ENCODE measurements around the gene MRPS27.

MRPS27 gene

GRCh38 chr5:72255670-72256069 is 64.4 kb downstream of the MRPS27 start:
- DNase-seq, result no peak

- no peak for DNase-seq
Measured at GRCh38 chr5:72255237-72255636, 64.8 kb downstream of the MRPS27 start.

GRCh38 chr5:72252574-72253155 is 67.4 kb downstream of the MRPS27 start:
- DNase-seq, result peak; percentile 69

DNA sequence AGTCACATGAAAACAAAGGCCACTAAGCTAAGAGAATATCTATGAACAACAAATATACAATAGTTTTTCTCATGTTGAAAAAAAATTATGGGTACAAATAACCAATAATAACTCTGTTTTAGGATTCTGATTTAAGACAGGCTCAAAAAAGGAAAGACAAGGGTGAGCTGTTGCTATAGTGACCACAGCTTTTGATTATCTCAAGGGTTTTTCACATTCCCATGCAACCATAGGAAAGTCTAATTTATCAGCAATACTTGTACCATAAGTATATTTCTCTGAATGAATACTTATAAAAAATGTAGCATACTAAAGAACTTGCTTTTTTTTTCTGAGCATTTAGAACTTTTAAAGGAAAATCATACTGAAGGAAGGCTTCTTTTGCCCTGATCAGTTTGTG is 68.0 kb downstream of the MRPS27 start:
- DNase-seq, result no peak

GRCh38 chr5:72251386-72251785 is 68.7 kb downstream of the MRPS27 start:
- DNase-seq, result no peak

DNA sequence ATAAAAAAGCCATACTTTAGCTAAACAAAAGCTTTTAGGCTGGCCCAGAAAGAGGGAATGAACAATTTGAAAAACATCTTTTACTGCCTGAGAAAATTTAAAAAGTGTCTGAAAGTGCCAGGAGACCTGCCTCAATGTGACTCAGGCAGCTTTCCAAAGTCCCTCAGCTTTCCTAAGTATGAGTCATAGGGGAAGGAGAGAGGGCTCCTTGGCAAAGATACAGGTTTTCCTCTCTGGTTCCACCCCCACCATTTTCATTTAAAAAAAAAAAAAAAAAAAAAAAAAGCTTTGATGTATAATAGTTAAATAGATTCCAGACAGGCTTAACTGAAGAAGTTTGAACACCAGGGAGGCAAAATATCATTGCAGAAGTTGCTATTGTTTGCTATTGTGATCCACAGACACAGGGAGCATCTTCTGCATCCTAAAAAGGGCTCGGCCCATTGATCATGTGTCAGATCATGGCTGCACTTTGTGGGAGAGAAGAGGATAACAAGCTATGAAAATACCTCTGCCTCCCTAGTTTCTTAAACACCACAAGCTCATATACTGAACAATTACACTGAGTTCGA is 71.5 kb downstream of the MRPS27 start:
- peak; percentile 94 for DNase-seq

GRCh38 chr5:72246954-72247442 is 73.0 kb downstream of the MRPS27 start:
- DNase-seq, result no peak

DNA sequence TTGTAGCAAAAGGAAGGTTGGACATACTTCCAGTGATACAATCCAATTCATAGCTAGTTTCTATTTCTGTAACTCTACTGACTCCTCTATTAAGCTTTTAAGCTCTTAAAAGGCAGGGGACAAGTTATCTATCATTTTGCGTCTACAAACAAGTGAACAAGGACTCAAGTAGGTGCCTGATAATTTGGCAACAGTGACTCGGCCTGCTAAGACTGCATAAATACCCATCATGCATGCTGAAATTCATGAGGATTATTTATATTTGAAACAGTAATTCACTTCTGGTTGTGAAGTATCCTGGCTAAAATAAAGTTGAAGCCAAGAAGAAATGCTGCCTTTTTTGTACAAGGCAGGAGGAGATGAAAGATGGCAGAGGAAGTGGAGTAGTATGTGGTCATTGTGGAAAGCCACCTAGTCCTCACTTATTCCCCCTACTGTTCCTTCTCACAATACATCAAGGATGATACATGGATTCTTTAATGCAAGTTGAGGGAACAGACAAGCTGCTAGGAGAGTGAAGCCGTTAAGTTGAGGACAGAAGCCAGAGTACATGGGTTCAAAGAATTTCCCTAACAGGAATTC is 74.0 kb downstream of the MRPS27 start:
- peak; percentile 74 for DNase-seq

- DNase-seq, result no peak
Measured at GRCh38 chr5:72245546-72245945, 74.5 kb downstream of the MRPS27 start.

DNA sequence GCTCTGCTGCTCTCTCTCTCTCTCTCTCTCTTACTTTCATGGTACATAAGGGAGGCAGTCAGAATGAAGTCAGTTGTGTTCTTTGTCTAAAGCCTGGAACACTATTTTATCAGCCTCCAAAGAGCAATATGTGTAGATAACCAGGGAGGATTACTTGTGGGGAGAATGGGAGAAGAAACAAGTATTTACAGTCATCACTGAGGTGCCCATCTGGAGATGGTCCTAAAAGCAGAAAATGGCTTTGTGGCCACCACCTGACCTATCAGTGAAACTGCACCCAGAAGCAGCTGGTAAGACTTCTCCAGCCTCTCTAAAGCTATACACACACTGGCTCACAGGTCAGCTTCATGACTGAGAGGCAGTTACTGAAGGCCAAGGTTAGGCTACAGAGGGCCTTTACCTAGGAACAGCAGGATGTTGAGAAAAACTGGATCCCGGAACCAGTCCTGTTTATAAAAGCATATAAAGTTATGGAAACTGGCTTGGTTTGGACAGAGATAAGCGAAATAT is 75.1 kb downstream of the MRPS27 start:
- peak; percentile 67 for DNase-seq

- no peak for DNase-seq
Measured at GRCh38 chr5:72243706-72244105, 76.3 kb downstream of the MRPS27 start.

GRCh38 chr5:72242796-72243475 is 77.1 kb downstream of the MRPS27 start:
- DNase-seq, result no peak

GRCh38 chr5:72241346-72242003 is 78.6 kb downstream of the MRPS27 start:
- DNase-seq, result no peak

DNA sequence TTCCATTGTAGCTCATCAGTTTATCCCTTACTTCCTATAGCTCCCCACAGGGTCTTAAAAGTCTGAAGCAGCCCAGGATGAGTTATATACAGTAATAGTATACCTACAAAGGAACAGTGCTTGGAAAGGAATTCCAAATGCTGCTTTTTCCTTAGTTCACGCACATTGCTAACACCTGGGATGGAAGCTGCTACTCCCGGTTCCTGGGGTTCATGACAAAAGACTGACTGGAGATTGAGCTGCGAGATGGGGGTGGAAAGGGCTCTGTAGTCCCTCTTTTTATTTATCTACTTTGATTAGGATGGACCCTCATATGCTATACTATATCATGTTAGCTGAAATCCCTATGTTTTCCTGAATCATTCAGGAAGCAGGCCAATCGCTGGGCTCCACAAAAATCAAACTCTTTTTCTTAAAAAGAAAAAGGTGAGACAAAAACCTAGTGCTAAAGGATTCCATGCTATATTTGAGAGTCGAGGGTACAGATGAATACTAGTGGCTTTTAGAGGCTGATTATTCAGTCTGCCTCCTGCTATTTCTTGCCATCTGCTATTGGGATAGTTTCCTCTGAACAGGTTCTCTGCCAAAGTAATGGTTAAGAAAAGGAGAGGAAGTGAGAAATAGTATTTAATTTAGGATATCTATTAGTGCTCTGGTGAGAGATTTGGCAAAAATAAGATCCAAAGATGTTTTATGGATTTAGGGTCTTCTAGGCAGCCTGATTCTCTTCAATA is 81.2 kb downstream of the MRPS27 start:
- no peak for DNase-seq

DNA sequence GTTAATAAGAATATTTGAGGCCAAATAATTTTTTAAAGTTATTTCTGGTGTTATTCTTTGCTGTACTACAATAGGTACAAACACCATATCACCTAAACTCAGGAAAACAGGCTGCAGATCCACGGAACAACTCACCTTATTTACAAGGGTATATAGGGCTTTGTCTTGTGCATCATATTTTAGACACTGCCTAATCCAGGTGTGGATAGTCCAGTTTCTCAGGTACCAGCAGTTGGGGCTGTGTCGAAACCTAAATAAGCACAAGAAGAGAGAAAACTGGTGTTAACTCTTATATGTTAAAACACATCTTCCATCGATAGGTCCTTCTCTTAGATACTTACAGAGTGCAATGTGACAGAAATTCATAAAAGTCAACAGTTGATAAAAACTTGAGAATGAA is 82.2 kb downstream of the MRPS27 start:
- DNase-seq, result no peak

DNA sequence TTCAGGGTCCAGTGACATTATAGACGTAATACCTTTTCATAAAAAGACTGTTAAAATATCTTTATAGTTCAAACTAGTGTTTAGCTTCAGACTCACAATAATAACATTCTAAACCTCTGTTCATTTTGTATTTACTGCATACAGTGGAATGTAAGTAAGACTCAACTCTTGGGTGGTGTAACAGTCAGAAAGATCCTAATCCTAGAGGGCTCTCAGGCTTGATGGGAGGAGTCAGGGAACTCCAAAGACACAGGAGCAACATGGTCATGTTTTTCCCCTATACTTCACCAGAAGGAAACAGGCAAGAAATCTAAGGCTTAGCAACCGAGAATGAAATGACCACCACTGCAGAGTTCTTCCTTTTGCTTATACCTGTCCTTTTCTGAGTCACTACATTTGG is 82.6 kb downstream of the MRPS27 start:
- DNase-seq, result peak; percentile 56

GRCh38 chr5:72235725-72236124 is 84.3 kb downstream of the MRPS27 start:
- peak; percentile 45 for DNase-seq

- peak; percentile 55 for DNase-seq
Measured at GRCh38 chr5:72234868-72235267, 85.2 kb downstream of the MRPS27 start.

GRCh38 chr5:72234265-72234700 is 85.8 kb downstream of the MRPS27 start:
- peak; percentile 80 for DNase-seq

DNA sequence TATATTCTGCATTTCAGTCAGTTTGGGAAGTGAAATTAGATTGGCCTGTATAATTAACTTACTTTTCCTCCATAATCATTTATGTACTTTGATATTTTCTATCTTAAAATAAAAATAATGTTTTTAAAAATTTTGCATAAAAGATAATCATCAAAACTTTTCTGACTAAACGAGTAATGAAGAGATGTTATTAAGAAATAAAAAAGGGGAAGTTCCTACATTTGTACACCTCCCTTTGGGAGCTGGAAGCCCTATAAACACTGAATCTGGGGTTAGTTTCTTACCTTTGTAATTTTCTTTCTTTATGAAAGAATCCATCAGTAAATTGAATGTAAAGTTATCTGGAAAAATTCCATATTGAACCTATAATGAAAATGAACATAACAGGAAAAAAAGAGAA is 86.2 kb downstream of the MRPS27 start:
- no peak for DNase-seq

- no peak for DNase-seq
Measured at GRCh38 chr5:72232838-72233237, 87.2 kb downstream of the MRPS27 start.

DNA sequence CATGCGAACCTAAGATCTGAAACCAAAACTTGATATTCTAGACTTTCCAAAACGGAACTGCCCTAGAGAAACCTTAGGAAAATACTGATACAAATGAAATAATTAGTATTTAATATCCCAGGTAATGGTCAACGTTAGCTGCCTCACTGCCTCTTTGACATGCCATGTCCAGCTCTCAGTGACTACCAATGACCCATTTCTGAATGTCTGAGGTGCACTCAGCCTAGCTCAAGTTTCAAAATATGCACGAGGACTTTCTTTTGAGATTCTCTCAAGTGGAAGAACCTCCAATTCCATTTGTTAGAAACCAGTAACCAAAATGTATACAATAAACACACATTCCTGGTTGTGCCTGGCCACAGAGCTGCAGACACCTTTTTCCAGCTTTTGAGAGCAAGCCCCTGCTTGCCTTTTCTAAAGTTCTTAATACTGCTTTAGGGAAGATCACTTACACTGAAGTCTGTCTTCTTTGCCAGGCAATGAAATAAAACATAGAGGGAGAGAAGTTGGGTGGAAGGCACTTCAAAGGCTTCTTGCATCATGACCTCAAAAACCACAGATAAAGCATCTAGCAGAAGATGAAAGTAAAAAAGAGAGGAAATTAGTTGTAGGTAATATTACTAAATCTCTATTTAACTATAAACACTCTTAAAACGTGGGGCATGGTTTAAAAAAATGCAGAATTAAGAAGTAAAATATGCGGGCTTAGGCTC is 87.9 kb downstream of the MRPS27 start:
- peak; percentile 41 for DNase-seq
